GM12878 (cell line): ENCODE data around the gene SPAG16. TPM values are rescaled to one million over a fixed set of nuclear protein-coding genes. Genes with fewer than 3 reads are reported as not detected.

ENCODE experiments used
- ATAC-seq: fragments of 200-7000 bp; cut with Tn5 transposase; 3 replicates; pipeline ENCODE4 v1.9.1; 2020; ENCODE audit warnings: mild to moderate bottlenecking, moderate library complexity
- BruUV-seq: library from RNA; stranded (reverse); fragments of 400-500 nt; replicated peaks from 2 replicates; lab custom pipeline; 2021; lab: Mats Ljungman, UMichigan
- CTCF ChIA-PET: fragments of 300-600 bp; sonication (Branson Sonifier 250); formaldehyde crosslinking; extraction: SDS; loops from one replicate; lab custom pipeline; 2021; ENCODE audit warnings: inconsistent platforms; lab: Yijun Ruan, JAX
- POLR2A ChIA-PET: fragments of 350-600 bp; formaldehyde crosslinking; extraction: SDS; loops from one replicate; lab custom pipeline; 2021; ENCODE audit warnings: inconsistent platforms; lab: Charles Lee
- RAD21 ChIA-PET: fragments of 300-600 bp; sonication (Branson Sonifier 250); formaldehyde crosslinking; loops from one replicate; lab custom pipeline; 2023; ENCODE audit warnings: antibody characterized with exemption; ENCODE audit not compliant: unreplicated experiment; lab: Charles Lee
- SMC1A ChIA-PET: fragments of 300-600 bp; sonication (Branson Sonifier 250); formaldehyde crosslinking; loops from one replicate; lab custom pipeline; 2023; ENCODE audit not compliant: unreplicated experiment, uncharacterized antibody; lab: Charles Lee
- DNase-seq: peaks from one replicate; pipeline ENCODE4 v3.0.0-alpha.2; 2011; ENCODE audit warnings: low read depth, low spot score
- FAIRE-seq: peaks from 3 replicates; lab custom pipeline; 2011; peaks lifted over from hg19 to GRCh38; lab: Jason Lieb, UNC
- H2AFZ ChIP-seq: 2 replicates; pipeline ENCODE4 v1.6.0; 2011; ENCODE audit warnings: low read depth, low read length, control low read depth; ENCODE audit not compliant: control insufficient read depth
- H3K27ac ChIP-seq: 2 replicates; pipeline ENCODE4 v1.5.1; 2011; ENCODE audit warnings: control low read depth; ENCODE audit not compliant: control insufficient read depth, insufficient read depth
- H3K27me3 ChIP-seq, 2 experiments: replicated peaks in 1 of 2; 2 replicates each; pipeline versions ENCODE4 v1.6.0 to v1.6.1; 2011; ENCODE audit warnings: low read length in 1 of 2; ENCODE audit not compliant: control insufficient read depth in 2 of 2, insufficient read depth in 2 of 2
- H3K36me3 ChIP-seq, 2 experiments: 2 replicates each; pipeline ENCODE4 v1.5.1; 2011; ENCODE audit warnings: low read length in 1 of 2; ENCODE audit not compliant: control insufficient read depth in 2 of 2, insufficient read depth in 2 of 2
- H3K4me1 ChIP-seq: 2 replicates; pipeline ENCODE4 v1.6.1; 2011; ENCODE audit warnings: mild to moderate bottlenecking, low read length, moderate library complexity, mixed read lengths; ENCODE audit not compliant: control insufficient read depth, insufficient read depth
- H3K4me2 ChIP-seq: 2 replicates; pipeline ENCODE4 v1.6.0; 2011; ENCODE audit warnings: control low read depth; ENCODE audit not compliant: control insufficient read depth, insufficient read depth
- H3K4me3 ChIP-seq: fragments of 200-600 bp; sonication (generic); 2 replicates; pipeline ENCODE4 v1.5.1; 2016
- H3K79me2 ChIP-seq: 2 replicates; pipeline ENCODE4 v1.6.0; 2011; ENCODE audit warnings: low read length; ENCODE audit not compliant: control insufficient read depth, insufficient read depth
- H3K9ac ChIP-seq: 2 replicates; pipeline ENCODE4 v1.8.0; 2011; ENCODE audit warnings: low read length, control low read depth, mixed read lengths; ENCODE audit not compliant: control insufficient read depth, insufficient read depth
- H3K9me3 ChIP-seq: replicated peaks from 3 replicates; pipeline ENCODE4 v1.5.1; 2011; ENCODE audit warnings: mild to moderate bottlenecking, low read length; ENCODE audit not compliant: control insufficient read depth, insufficient read depth
- H4K20me1 ChIP-seq: 2 replicates; pipeline ENCODE4 v1.6.0; 2011; ENCODE audit not compliant: control insufficient read depth, insufficient read depth
- BMI1 ChIP-seq: fragments of 450-650 bp; IDR thresholded peaks from 2 replicates; pipeline ENCODE4 v1.6.1; 2016; ENCODE audit warnings: mild to moderate bottlenecking, moderate library complexity, borderline replicate concordance
- FOXK2 ChIP-seq: fragments of 450-650 bp; IDR thresholded peaks from 2 replicates; pipeline ENCODE4 v1.6.1; 2017; ENCODE audit warnings: mild to moderate bottlenecking, moderate library complexity
- IRF3 ChIP-seq: fragments of 450-650 bp; IDR thresholded peaks from 2 replicates; pipeline ENCODE4 v1.6.1; 2014; ENCODE audit warnings: mild to moderate bottlenecking
- NFIC ChIP-seq: IDR thresholded peaks from 2 replicates; pipeline ENCODE4 v1.6.1; 2012; ENCODE audit warnings: low read depth, mild to moderate bottlenecking, inconsistent platforms, low read length, moderate library complexity
- NFXL1 ChIP-seq: fragments of 450-650 bp; IDR thresholded peaks from 2 replicates; pipeline ENCODE4 v1.6.1; 2017; ENCODE audit warnings: antibody characterized with exemption, mild to moderate bottlenecking, borderline replicate concordance
- NFYA ChIP-seq: IDR thresholded peaks from 2 replicates; pipeline ENCODE4 v1.6.1; 2011; ENCODE audit warnings: low read depth, mild to moderate bottlenecking, low read length, improper control_type of control experiment, borderline replicate concordance
- PAX5 ChIP-seq: IDR thresholded peaks from 2 replicates; pipeline ENCODE4 v1.6.1; 2011; ENCODE audit warnings: low read depth, low read length, borderline replicate concordance
- PRDM15 ChIP-seq: fragments of 450-650 bp; formaldehyde crosslinking; IDR thresholded peaks from 2 replicates; pipeline ENCODE4 v1.4.0; 2020; ENCODE audit warnings: mild to moderate bottlenecking, moderate library complexity
- RBBP5 ChIP-seq: fragments of 200-600 bp; sonication (generic); conservative IDR thresholded peaks from 2 replicates; pipeline ENCODE4 v1.6.1; 2016
- RCOR1 ChIP-seq: conservative IDR thresholded peaks from 2 replicates; pipeline ENCODE4 v1.6.1; 2012; ENCODE audit warnings: low read depth, low read length, improper control_type of control experiment
- SUPT20H ChIP-seq: IDR thresholded peaks from 2 replicates; pipeline ENCODE4 v1.6.1; 2011; ENCODE audit warnings: low read depth, mild to moderate bottlenecking, low read length, moderate library complexity, borderline replicate concordance; ENCODE audit not compliant: control insufficient read depth
- TARDBP ChIP-seq: IDR thresholded peaks from 2 replicates; pipeline ENCODE4 v1.6.1; 2016; ENCODE audit warnings: borderline replicate concordance
- ZNF207 ChIP-seq: fragments of 450-650 bp; IDR thresholded peaks from 2 replicates; pipeline ENCODE4 v1.6.1; 2014; ENCODE audit warnings: antibody characterized with exemption, mild to moderate bottlenecking, borderline replicate concordance
- WGBS: methylation state at CpG from one replicate; pipeline ENCODE4 v1.1.6; 2016; ENCODE audit warnings: low lambda C conversion rate; ENCODE audit not compliant: insufficient replicate concordance, insufficient coverage; ENCODE audit errors: missing lambda C conversion rate; 5-methylcytosine and 5-hydroxymethylcytosine counted together
- in situ Hi-C: fragments of 300-500 bp; cut with MboI; formaldehyde crosslinking; loops from 9 replicates; pipeline ENCODE4 v1.14.3; 2018; ENCODE audit warnings: mixed read lengths
- intact Hi-C: fragments of 100-400 bp; cut with micrococcal nuclease; formaldehyde crosslinking; loops from one replicate; pipeline ENCODE4 v1.14.2; 2022; ENCODE audit not compliant: unreplicated experiment
- polyA plus RNA-seq, 11 experiments: library from polyadenylated mRNA; depleted of rRNA in 4 of 11; unstranded in 6 of 11; stranded (reverse) in 5 of 11; fragments of >200 nt; fragmentation: Nextera tagmentation in 4 of 11; fragmentation: Illumina TruSeq in 1 of 11; extraction: Ambion mirVana in 4 of 11; extraction: Trizol in 1 of 11; gene quantifications; 1 replicate in 1 of 11; 2 replicates in 10 of 11; pipeline versions ENCODE4 v1.2.1 to v1.2.3, GENCODE V29; 2011 to 2016; ENCODE audit warnings: inconsistent platforms in 2 of 11, missing spikeins in 2 of 11, low read depth in 1 of 11
- total RNA-seq, 4 experiments: library from RNA; depleted of rRNA in 3 of 4; stranded (reverse); fragments of >200 nt in 3 of 4; fragmentation: Illumina TruSeq in 1 of 4; extraction: Trizol in 1 of 4; gene quantifications; 2 replicates each; pipeline versions ENCODE4 v1.2.1 to v1.2.3, GENCODE V29; 2013 to 2021

SPAG16 gene
- total and polyA plus RNA-seq, 10 of the 15 experiments (the other 5 are each of a cell fraction or from before 2014, with no cell fraction given): 6.0 to 25.0 (median 15.2) TPM

GRCh38 chr2:214215107-214215506, 930.8 kb downstream of the SPAG16 start (continued):
- TF ChIP-seq NFIC (no peak), PRDM15 (CRISPR knock-in tag) (no peak), SUPT20H (no peak), NFXL1 (no peak), RBBP5 (no peak), PAX5 (no peak), IRF3 (no peak)

- no peak overlapping the region for H2AFZ ChIP-seq
- BruUV-seq: no TSS peak
These were observed 932.9 kb downstream of the SPAG16 start for GRCh38 chr2:214217136-214217535.

More at GRCh38 chr2:214217136-214217535, 932.9 kb downstream of the SPAG16 start:
- Histone ChIP-seq H3K9ac (no peak overlapping the region), H4K20me1 (no peaks in the 10 kb centered on the region), H3K4me2 (no peak overlapping the region), H3K79me2 (no peaks in the 10 kb centered on the region), H3K27ac (no peak overlapping the region), H3K9me3 (no peaks in the 10 kb centered on the region), H3K4me3 (no peak overlapping the region), H3K4me1 (no peaks in the 10 kb centered on the region), H3K27me3 (no peaks in the 10 kb centered on the region), H3K36me3 (no peaks in the 10 kb centered on the region)
- no peak for TF ChIP-seq BMI1
- no peak for TF ChIP-seq TARDBP
- no peak for TF ChIP-seq RCOR1
- TF ChIP-seq ZNF207: no peak
- no peak for TF ChIP-seq FOXK2
- TF ChIP-seq NFYA: no peak
- ATAC-seq (no peak), DNase-seq (no peak), FAIRE-seq (no peak)
- in situ Hi-C loops: no loop called here
- SMC1A ChIA-PET: no interaction called here
- 15% methylated on average over 2 of the region's 2 CpGs for WGBS
- CTCF ChIA-PET: no interaction called here
- RAD21 ChIA-PET: no interaction called here
- intact Hi-C loops: no loop called here
- POLR2A ChIA-PET: no interaction called here
